ENCODE measurements around the gene DYDC2.

DNA sequence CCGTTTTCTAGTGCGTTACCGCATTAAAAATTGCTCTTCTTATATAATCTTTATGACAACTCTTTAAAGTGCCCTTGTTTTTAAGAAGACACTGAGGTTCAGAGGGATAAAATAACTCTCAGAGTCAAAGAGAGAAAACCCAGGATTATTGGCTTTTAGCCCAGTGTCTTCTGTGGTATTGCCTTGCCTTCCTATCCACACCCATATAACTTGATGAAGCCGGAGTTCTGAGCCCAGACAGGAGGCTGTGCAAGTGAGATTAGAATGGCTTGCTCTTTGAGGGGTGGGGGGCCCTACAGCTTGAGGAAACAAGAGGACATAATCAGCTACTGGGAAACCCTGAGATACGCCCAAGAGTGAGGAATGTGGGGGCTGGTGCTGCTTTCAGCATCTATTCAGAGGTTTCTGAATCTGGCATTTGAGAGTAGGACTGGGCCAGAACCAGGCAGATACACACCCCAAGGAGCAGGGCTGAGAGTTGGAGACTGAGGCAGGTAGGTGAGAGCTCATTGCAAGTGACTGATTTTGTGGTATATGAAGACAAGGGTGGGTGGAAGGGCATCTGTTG lies 54.1 kb downstream of the DYDC2 start:
- TF ChIP-seq, protein P1, sequence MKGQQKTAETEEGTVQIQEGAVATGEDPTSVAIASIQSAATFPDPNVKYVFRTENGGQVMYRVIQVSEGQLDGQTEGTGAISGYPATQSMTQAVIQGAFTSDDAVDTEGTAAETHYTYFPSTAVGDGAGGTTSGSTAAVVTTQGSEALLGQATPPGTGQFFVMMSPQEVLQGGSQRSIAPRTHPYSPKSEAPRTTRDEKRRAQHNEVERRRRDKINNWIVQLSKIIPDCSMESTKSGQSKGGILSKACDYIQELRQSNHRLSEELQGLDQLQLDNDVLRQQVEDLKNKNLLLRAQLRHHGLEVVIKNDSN (IDR thresholded peaks at IDR 0.05), result no peak
- TF ChIP-seq YY1 (IDR thresholded peaks at IDR 0.05; ENCODE audit: low read depth) (no peak), EP300 (IDR thresholded peaks at IDR 0.05; ENCODE audit: borderline replicate concordance) (no peak), FOXM1 (IDR thresholded peaks at IDR 0.05; ENCODE audit: borderline replicate concordance, low read depth) (no peak), RAD21 (IDR thresholded peaks at IDR 0.05; ENCODE audit: low read depth) (no peak), TAF1 (IDR thresholded peaks at IDR 0.05; ENCODE audit: low read depth) (no peak)

Measured in Ishikawa (cell line).